ENCODE measurements around the gene CSRP1.

CSRP1 gene

GRCh38 chr1:201489643-201490261 is 17.2 kb downstream of the CSRP1 start:
- TF ChIP-seq Cebpa-rat (IDR thresholded peaks at IDR 0.05), result no peak
- no peak overlapping the region for H3K4me2 ChIP-seq
- H4K20me1 ChIP-seq, result no peaks in the 10 kb centered on the region
- no peaks in the 10 kb centered on the region for H3K27me3 ChIP-seq
- H3K4me1 ChIP-seq, result peaks cover 20% of the 10 kb centered on the region
- peaks cover 14% of the 10 kb centered on the region; the same call in 1 of the 2 replicates for H3K9me3 ChIP-seq
- H3K4me3 ChIP-seq, result no peak overlapping the region
- H3K9ac ChIP-seq, result no peak overlapping the region
- H3K36me3 ChIP-seq, result peaks cover 88% of the 10 kb centered on the region
- no peak overlapping the region for H3K27ac ChIP-seq

- no peak overlapping the region for H3K4me2 ChIP-seq
- H3K27me3 ChIP-seq, result no peaks in the 10 kb centered on the region
- H3K27ac ChIP-seq, result no peak overlapping the region
- no peak for TF ChIP-seq Cebpa-rat (IDR thresholded peaks at IDR 0.05)
- peaks cover 88% of the 10 kb centered on the region for H3K36me3 ChIP-seq
- no peak overlapping the region for H3K9ac ChIP-seq
- no peaks in the 10 kb centered on the region for H4K20me1 ChIP-seq
- H3K9me3 ChIP-seq, result peaks cover 14% of the 10 kb centered on the region; the same call in 1 of the 2 replicates
- no peak overlapping the region for H3K4me3 ChIP-seq
- H3K4me1 ChIP-seq, result peaks cover 20% of the 10 kb centered on the region
Measured at GRCh38 chr1:201488830-201489589, 17.9 kb downstream of the CSRP1 start.

- Histone ChIP-seq H3K9me3 (peaks cover 2% of the 10 kb centered on the region; the same call in 1 of the 2 replicates), H3K27me3 (no peaks in the 10 kb centered on the region), H3K9ac (no peak overlapping the region), H3K4me3 (no peak overlapping the region), H3K27ac (no peak overlapping the region), H3K36me3 (peaks cover 84% of the 10 kb centered on the region), H4K20me1 (no peaks in the 10 kb centered on the region), H3K4me1 (peaks cover 20% of the 10 kb centered on the region), H3K4me2 (no peak overlapping the region)
- TF ChIP-seq Cebpa-rat (IDR thresholded peaks at IDR 0.05), result no peak
Measured at GRCh38 chr1:201487742-201488141, 19.2 kb downstream of the CSRP1 start.

GRCh38 chr1:201486187-201486586 is 20.7 kb downstream of the CSRP1 start:
- no peaks in the 10 kb centered on the region for H3K9me3 ChIP-seq
- TF ChIP-seq Cebpa-rat (IDR thresholded peaks at IDR 0.05), result no peak
- no peak overlapping the region for H3K27ac ChIP-seq
- H3K4me2 ChIP-seq, result no peak overlapping the region
- peaks cover 31% of the 10 kb centered on the region for H3K4me1 ChIP-seq
- no peaks in the 10 kb centered on the region; the same call in 1 of the 2 replicates for H3K27me3 ChIP-seq
- no peak overlapping the region for H3K9ac ChIP-seq
- H3K36me3 ChIP-seq, result peaks cover 76% of the 10 kb centered on the region
- H4K20me1 ChIP-seq, result no peaks in the 10 kb centered on the region
- no peak overlapping the region for H3K4me3 ChIP-seq

GRCh38 chr1:201485184-201485774 is 21.6 kb downstream of the CSRP1 start:
- no peaks in the 10 kb centered on the region for H4K20me1 ChIP-seq
- no peak for TF ChIP-seq Cebpa-rat (IDR thresholded peaks at IDR 0.05)
- H3K36me3 ChIP-seq, result peaks cover 72% of the 10 kb centered on the region
- peaks cover 29% of the 10 kb centered on the region for H3K4me1 ChIP-seq
- H3K4me3 ChIP-seq, result no peak overlapping the region
- no peak overlapping the region for H3K4me2 ChIP-seq
- no peaks in the 10 kb centered on the region; the same call in 1 of the 2 replicates for H3K27me3 ChIP-seq
- H3K9ac ChIP-seq, result no peak overlapping the region
- no peak overlapping the region for H3K27ac ChIP-seq
- no peaks in the 10 kb centered on the region for H3K9me3 ChIP-seq

GRCh38 chr1:201483373-201483949 is 23.5 kb downstream of the CSRP1 start:
- no peak for TF ChIP-seq Cebpa-rat (IDR thresholded peaks at IDR 0.05)
- no peak overlapping the region for H3K4me3 ChIP-seq
- no peak overlapping the region for H3K27ac ChIP-seq
- no peaks in the 10 kb centered on the region for H3K9me3 ChIP-seq
- no peak overlapping the region for H3K4me2 ChIP-seq
- peaks cover 38% of the 10 kb centered on the region for H3K4me1 ChIP-seq
- no peaks in the 10 kb centered on the region for H4K20me1 ChIP-seq
- H3K27me3 ChIP-seq, result no peaks in the 10 kb centered on the region; the same call in 1 of the 2 replicates
- peaks cover 53% of the 10 kb centered on the region for H3K36me3 ChIP-seq
- H3K9ac ChIP-seq, result peak overlapping the region; percentile 10; the same call in 1 of the 2 replicates

- H3K27ac ChIP-seq, result no peak overlapping the region
- H3K27me3 ChIP-seq, result no peaks in the 10 kb centered on the region; the same call in 1 of the 2 replicates
- peaks cover 46% of the 10 kb centered on the region for H3K36me3 ChIP-seq
- H3K4me3 ChIP-seq, result no peak overlapping the region
- no peak for TF ChIP-seq Cebpa-rat (IDR thresholded peaks at IDR 0.05)
- H4K20me1 ChIP-seq, result no peaks in the 10 kb centered on the region
- H3K9me3 ChIP-seq, result no peaks in the 10 kb centered on the region
- H3K4me2 ChIP-seq, result no peak overlapping the region
- peaks cover 41% of the 10 kb centered on the region for H3K4me1 ChIP-seq
- H3K9ac ChIP-seq, result no peak overlapping the region
Measured at GRCh38 chr1:201482755-201483154, 24.2 kb downstream of the CSRP1 start.

- H3K4me2 ChIP-seq, result peak overlapping the region; percentile 90
- peak overlapping the region; percentile 6; the same call in 1 of the 2 replicates for H3K9ac ChIP-seq
Measured at GRCh38 chr1:201481761-201482493, 25.0 kb downstream of the CSRP1 start.

GRCh38 chr1:201481004-201481380 is 25.9 kb downstream of the CSRP1 start:
- Histone ChIP-seq H3K4me3 (peak overlapping the region; percentile 60), H4K20me1 (no peaks in the 10 kb centered on the region), H3K9ac (no peak overlapping the region), H3K27ac (no peak overlapping the region), H3K9me3 (no peaks in the 10 kb centered on the region), H3K4me2 (peak overlapping the region; percentile 90), H3K27me3 (no peaks in the 10 kb centered on the region; the same call in 1 of the 2 replicates), H3K4me1 (peaks cover 58% of the 10 kb centered on the region), H3K36me3 (peaks cover 31% of the 10 kb centered on the region)
- TF ChIP-seq Cebpa-rat (IDR thresholded peaks at IDR 0.05), result no peak

More at GRCh38 chr1:201481761-201482493, 25.0 kb downstream of the CSRP1 start:
- H3K27me3 ChIP-seq, result no peaks in the 10 kb centered on the region; the same call in 1 of the 2 replicates
- no peak for TF ChIP-seq Cebpa-rat (IDR thresholded peaks at IDR 0.05)
- no peak overlapping the region for H3K27ac ChIP-seq
- peaks cover 38% of the 10 kb centered on the region for H3K36me3 ChIP-seq
- peaks cover 49% of the 10 kb centered on the region for H3K4me1 ChIP-seq
- peak overlapping the region; percentile 60 for H3K4me3 ChIP-seq
- no peaks in the 10 kb centered on the region for H4K20me1 ChIP-seq
- no peaks in the 10 kb centered on the region for H3K9me3 ChIP-seq
